Muscle of leg (tissue), 11 donors: Measurements from ENCODE around the gene PRKCD. TPM values are rescaled to one million over a fixed set of nuclear protein-coding genes. Genes with fewer than 3 reads are reported as not detected.

Experiments
- DNase-seq: peaks from one replicate; pipeline ENCODE4 v3.0.0; 2013
- H3K27ac ChIP-seq: one replicate; pipeline ENCODE4 v1.5.1; 2013; ENCODE audit warnings: mild to moderate bottlenecking, low read length, control low read depth
- H3K27me3 ChIP-seq: one replicate; pipeline ENCODE4 v1.6.1; 2013; ENCODE audit warnings: low read length; ENCODE audit not compliant: control insufficient read depth, insufficient read depth
- H3K36me3 ChIP-seq: one replicate; pipeline ENCODE4 v1.6.1; 2013; ENCODE audit warnings: low read length; ENCODE audit not compliant: control insufficient read depth, insufficient read depth
- H3K4me1 ChIP-seq: one replicate; pipeline ENCODE4 v1.6.1; 2013; ENCODE audit warnings: low read length; ENCODE audit not compliant: control insufficient read depth, insufficient read depth
- H3K4me3 ChIP-seq: one replicate; pipeline ENCODE4 v1.5.1; 2013; ENCODE audit warnings: low read length, control low read depth
- H3K9me3 ChIP-seq: replicated peaks from 2 replicates; pipeline ENCODE4 v1.6.1; 2013; ENCODE audit warnings: low read depth, low read length; ENCODE audit not compliant: control insufficient read depth
- WGBS: methylation state at CpG from one replicate; pipeline ENCODE4 v1.1.5; 2013; ENCODE audit warnings: missing lambda C conversion rate; ENCODE audit not compliant: insufficient coverage; 5-methylcytosine and 5-hydroxymethylcytosine counted together
- polyA plus RNA-seq, 8 donors: library from polyadenylated mRNA; unstranded; fragments of 120-200 nt; gene quantifications; one replicate each; pipeline versions ENCODE4 v1.2.1 to v1.2.3, GENCODE V29; 2013; ENCODE audit warnings: inconsistent platforms in 1 of 8, low replicate concordance in 1 of 8; ENCODE audit not compliant: insufficient read length in 8 of 8, insufficient read depth in 1 of 8
- total RNA-seq: library from RNA; stranded (reverse); fragments of 120-200 nt; gene quantifications from one replicate; pipeline ENCODE4 v1.2.4, GENCODE V29; 2013

Gene PRKCD
- total and polyA plus RNA-seq, 9 donors, result 1.5 to 11.8 (median 7.9) TPM

DNA sequence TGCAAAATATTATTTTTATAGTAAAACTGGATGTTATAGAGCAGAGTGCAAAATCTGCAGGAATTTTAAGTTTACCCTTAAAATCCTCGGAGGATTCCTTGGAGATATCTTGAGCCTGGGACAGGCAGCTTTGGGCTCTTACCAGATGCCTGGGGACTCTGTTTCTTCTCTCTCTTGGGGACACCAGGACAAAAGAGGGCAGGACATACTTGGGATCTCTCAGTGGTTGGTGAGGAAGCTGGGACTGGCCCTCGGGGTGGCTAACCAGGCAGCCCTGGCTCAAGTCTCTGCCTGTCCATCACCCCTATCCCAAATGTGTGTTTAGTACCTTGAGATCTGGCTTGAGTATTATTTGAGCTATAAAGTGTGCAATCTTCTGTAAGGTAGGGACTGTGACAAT lies 56.2 kb downstream of the PRKCD start:
- H3K4me1 ChIP-seq, result no peaks in the 10 kb centered on the region
- DNase-seq, result no peak
- WGBS, result no CpG with 5 or more reads among the region's 2 CpGs

GRCh38 chr3:53218131-53218530 lies 57.1 kb downstream of the PRKCD start:
- Histone ChIP-seq H3K27me3 (no peaks in the 10 kb centered on the region), H3K27ac (no peak overlapping the region), H3K4me3 (no peak overlapping the region), H3K9me3 (no peaks in the 10 kb centered on the region), H3K4me1 (peaks cover 2% of the 10 kb centered on the region), H3K36me3 (no peaks in the 10 kb centered on the region)
- WGBS, result 50% methylated on average over 1 of the region's 2 CpGs
- DNase-seq, result no peak

More for the DNA sequence above, 56.2 kb downstream of the PRKCD start:
- H3K27me3 ChIP-seq, result no peaks in the 10 kb centered on the region
- H3K36me3 ChIP-seq, result no peaks in the 10 kb centered on the region
- H3K9me3 ChIP-seq, result no peaks in the 10 kb centered on the region
- H3K4me3 ChIP-seq, result no peak overlapping the region
- no peak overlapping the region for H3K27ac ChIP-seq

DNA sequence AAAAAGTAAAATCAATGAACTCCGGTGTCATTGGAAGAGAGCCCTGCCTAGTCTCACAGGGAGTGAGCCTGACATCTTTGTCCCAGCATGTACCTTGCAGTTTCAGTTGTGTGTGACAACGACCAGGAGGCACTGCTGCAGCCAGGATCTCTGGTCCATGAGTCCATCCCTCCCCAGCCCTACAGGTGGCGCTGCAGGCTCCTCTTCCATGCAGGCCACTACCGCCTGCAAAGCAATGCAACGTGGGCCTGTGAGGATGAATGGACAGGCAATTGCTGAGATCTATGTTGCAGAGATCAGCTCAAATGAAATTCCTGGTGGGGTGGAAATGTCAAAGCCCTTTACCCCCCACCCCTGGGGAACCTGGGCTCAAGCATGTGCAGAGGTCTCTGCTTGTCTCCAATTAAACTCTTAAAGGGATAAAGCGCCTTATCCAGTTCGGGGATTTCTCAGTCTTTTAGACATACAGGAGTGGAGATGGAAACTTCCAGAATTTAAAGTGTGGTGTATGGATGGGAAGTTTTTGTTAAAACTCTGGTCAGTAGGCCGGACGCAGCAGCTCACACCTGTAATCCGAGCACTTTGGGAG lies 59.0 kb downstream of the PRKCD start:
- no peaks in the 10 kb centered on the region for H3K9me3 ChIP-seq
- no peaks in the 10 kb centered on the region for H3K27me3 ChIP-seq
- H3K36me3 ChIP-seq, result peaks cover 9% of the 10 kb centered on the region
- DNase-seq, result peak; percentile 68
- no peak overlapping the region for H3K4me3 ChIP-seq
- peaks cover 10% of the 10 kb centered on the region for H3K4me1 ChIP-seq
- 56% methylated on average over 7 of the region's 10 CpGs for WGBS
- no peak overlapping the region for H3K27ac ChIP-seq

DNA sequence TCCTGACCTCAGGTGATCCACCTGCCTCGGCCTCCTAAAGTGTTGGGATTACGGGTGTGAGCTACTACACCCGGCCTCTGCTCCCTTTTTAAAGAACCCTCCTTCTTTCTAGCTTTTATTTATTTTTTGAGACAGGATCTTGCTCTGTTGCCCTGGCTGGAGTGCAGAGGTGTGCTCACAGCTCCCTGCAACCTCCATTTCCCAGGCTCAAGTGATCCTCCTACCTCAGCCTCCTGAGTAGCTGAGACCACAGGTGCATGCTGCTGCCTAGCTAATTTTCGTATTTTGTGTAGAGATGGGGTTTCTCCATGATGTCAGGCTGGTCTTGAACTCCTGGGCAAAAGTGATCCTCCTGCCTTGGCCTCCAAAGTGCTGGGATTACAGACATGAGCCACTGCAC lies 60.3 kb downstream of the PRKCD start:
- no peak overlapping the region for H3K4me3 ChIP-seq
- H3K4me1 ChIP-seq, result peaks cover 10% of the 10 kb centered on the region
- no peak overlapping the region for H3K27ac ChIP-seq
- WGBS, result no CpG with 5 or more reads among the region's 4 CpGs
- H3K27me3 ChIP-seq, result no peaks in the 10 kb centered on the region
- H3K36me3 ChIP-seq, result peaks cover 20% of the 10 kb centered on the region
- no peaks in the 10 kb centered on the region for H3K9me3 ChIP-seq
- no peak for DNase-seq

DNA sequence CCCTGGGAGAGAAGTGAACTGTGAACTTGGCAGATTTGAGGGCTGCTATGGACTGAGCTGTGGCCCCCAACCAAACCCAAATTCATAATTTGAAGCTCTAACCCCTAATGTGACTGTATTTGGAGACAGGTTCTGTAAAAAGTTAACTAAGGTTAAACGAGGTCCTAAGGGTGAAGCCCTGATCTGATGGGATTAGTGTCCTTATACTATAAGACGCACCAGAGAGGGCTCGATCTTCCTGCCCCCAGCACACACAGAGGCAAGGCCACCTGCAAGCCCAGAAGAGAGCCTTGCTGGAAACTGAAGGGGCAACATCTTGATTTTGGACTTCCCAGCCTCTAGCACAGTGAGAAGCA lies 60.8 kb downstream of the PRKCD start:
- Histone ChIP-seq H3K27ac (no peak overlapping the region), H3K36me3 (peaks cover 24% of the 10 kb centered on the region), H3K9me3 (no peaks in the 10 kb centered on the region), H3K4me3 (no peak overlapping the region), H3K4me1 (peaks cover 10% of the 10 kb centered on the region), H3K27me3 (no peaks in the 10 kb centered on the region)
- 94% methylated on average over 2 of the region's 3 CpGs for WGBS
- DNase-seq, result no peak

DNA sequence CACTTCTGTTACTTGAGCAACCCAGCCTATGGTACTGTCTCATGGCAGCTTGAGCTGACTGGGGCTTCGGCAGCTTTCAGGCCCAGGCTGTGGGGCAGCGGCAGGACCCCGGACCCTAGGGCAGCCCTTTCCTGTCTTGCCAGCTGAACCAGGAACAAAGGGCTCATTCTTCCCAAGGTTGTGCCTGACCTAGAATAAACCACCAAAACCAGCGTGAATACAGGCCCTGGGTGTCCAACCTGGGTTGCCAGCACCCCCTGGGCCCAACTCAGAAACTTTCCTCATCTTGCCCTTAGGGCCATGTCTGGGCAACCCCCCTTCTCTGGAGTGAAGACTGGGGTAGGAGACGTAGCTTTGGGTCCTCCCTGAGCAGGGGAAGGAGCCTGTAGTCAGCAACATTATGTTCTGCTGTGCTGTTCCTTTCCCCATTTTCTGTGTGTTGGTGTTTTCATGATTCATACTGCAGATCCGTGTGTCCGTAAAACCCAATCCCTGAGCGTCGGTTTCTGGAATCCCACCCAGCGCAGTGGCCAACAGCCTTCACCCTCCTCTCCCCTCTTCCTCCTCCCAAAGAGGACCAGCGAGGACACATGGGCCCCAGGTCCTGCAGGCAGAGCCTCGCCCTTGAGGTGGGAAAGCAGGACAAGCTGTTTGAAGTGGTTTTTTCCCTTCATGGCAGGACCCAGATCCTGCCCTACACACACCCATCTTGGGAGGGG lies 61.3 kb downstream of the PRKCD start:
- H3K4me3 ChIP-seq, result no peak overlapping the region
- peaks cover 10% of the 10 kb centered on the region for H3K4me1 ChIP-seq
- DNase-seq, result no peak
- no peak overlapping the region for H3K27ac ChIP-seq
- peaks cover 30% of the 10 kb centered on the region for H3K36me3 ChIP-seq
- H3K9me3 ChIP-seq, result no peaks in the 10 kb centered on the region
- WGBS, result 93% methylated on average over 4 of the region's 12 CpGs
- no peaks in the 10 kb centered on the region for H3K27me3 ChIP-seq

DNA sequence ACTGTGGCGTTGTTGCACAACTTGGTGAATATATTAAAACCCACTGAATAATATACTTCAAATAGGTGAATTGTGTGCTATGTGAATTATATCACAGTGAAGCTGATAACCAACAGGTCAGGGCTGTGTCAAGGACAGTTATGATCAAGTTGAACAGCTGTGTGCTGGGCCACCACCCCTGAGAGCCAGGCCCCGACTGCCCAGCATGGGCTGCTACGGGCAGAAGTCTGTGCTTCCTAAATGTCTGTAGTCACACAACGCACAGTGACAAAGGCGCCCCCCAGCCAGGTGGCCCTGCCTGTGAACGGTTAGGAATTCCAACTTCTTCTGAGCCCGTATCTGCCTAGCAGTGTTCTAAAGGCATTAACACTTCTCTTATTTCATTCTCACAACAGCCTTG lies 62.0 kb downstream of the PRKCD start:
- H3K27ac ChIP-seq, result no peak overlapping the region
- DNase-seq, result no peak
- no peak overlapping the region for H3K4me3 ChIP-seq
- WGBS, result 83% methylated on average over 4 of the region's 7 CpGs
- H3K4me1 ChIP-seq, result peaks cover 10% of the 10 kb centered on the region
- peaks cover 36% of the 10 kb centered on the region for H3K36me3 ChIP-seq
- H3K27me3 ChIP-seq, result no peaks in the 10 kb centered on the region
- H3K9me3 ChIP-seq, result no peaks in the 10 kb centered on the region

GRCh38 chr3:53223541-53223966 lies 62.5 kb downstream of the PRKCD start:
- H3K4me3 ChIP-seq, result no peak overlapping the region
- peaks cover 41% of the 10 kb centered on the region for H3K36me3 ChIP-seq
- H3K27me3 ChIP-seq, result no peaks in the 10 kb centered on the region
- DNase-seq, result no peak
- 70% methylated on average over 9 of the region's 9 CpGs for WGBS
- no peaks in the 10 kb centered on the region for H3K9me3 ChIP-seq
- H3K27ac ChIP-seq, result no peak overlapping the region
- peaks cover 10% of the 10 kb centered on the region for H3K4me1 ChIP-seq

DNA sequence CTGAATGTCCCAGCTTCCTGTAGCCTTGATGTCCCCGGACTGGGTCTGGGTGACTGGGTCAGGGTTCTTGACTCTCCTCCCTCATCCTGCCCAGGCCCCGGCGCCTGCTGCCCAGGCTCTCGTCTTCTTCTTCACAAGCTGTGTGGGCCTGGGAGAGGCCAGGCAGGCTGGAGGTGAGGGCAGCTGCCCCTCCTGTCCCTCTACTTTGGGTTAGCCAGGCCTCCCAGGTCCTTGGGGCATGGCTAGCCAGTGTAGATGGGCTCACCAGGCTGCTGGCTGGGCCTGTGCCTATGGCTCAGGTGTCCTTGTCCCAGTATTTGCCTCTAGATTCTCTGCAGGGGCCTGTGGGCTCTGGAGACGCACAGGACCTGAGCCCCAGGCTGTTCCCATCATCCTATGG lies 63.0 kb downstream of the PRKCD start:
- Histone ChIP-seq H3K27ac (no peak overlapping the region), H3K4me1 (peaks cover 10% of the 10 kb centered on the region), H3K9me3 (no peaks in the 10 kb centered on the region), H3K36me3 (peaks cover 46% of the 10 kb centered on the region), H3K4me3 (no peak overlapping the region), H3K27me3 (no peaks in the 10 kb centered on the region)
- no peak for DNase-seq
- WGBS, result 79% methylated on average over 3 of the region's 5 CpGs

DNA sequence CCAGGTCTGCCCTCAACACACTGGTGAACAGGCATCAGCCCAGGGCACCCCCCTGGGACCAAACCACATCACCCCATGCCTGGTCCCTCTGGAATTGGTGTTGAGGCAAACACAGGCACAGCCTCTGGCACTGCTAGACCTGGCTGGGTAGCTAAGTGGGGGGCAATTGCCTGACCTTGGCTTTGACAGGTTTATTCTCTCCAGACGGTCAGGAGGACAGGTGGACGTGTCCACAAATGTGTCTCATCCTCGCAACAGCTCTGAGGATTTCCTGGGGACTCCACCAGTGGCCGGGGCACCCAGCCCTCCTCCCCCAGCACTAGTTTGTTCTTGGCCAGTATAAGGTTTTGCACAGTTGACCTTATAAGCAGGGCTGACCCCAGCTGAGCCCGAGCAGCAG lies 63.5 kb downstream of the PRKCD start:
- Histone ChIP-seq H3K27me3 (no peaks in the 10 kb centered on the region), H3K27ac (no peak overlapping the region), H3K9me3 (no peaks in the 10 kb centered on the region), H3K4me1 (peaks cover 10% of the 10 kb centered on the region), H3K36me3 (peaks cover 51% of the 10 kb centered on the region), H3K4me3 (no peak overlapping the region)
- WGBS, result 76% methylated on average over 5 of the region's 5 CpGs
- no peak for DNase-seq
